SK-N-SH (cell line): ENCODE results near the gene SERPINI1. TPM values are rescaled to one million over a fixed set of nuclear protein-coding genes. Genes with fewer than 3 reads are reported as not detected.

Source experiments
- CTCF ChIA-PET: fragments of 300-600, 350-600 bp; formaldehyde crosslinking; extraction: SDS; loops from one replicate; lab custom pipeline; 2021; lab: Yijun Ruan, JAX
- POLR2A ChIA-PET: fragments of 350-600 bp; sonication (Branson Sonifier 250); formaldehyde crosslinking; extraction: SDS; loops from one replicate; lab custom pipeline; 2020; ENCODE audit warnings: antibody characterized with exemption, inconsistent platforms; lab: Yijun Ruan, JAX
- DNase-seq: peaks from one replicate; pipeline ENCODE4 v3.0.0; 2012
- H2AFZ ChIP-seq: fragments of 200-600 bp; sonication (generic); 2 replicates; pipeline ENCODE4 v1.8.1; 2016; ENCODE audit warnings: antibody characterized with exemption, mild to moderate bottlenecking, low read depth
- H3F3A ChIP-seq: fragments of 200-600 bp; sonication (generic); replicated peaks from 2 replicates; pipeline ENCODE3; 2016; ENCODE audit warnings: antibody characterized with exemption, mild to moderate bottlenecking; ENCODE audit not compliant: insufficient read depth
- H3K27ac ChIP-seq, 2 experiments: fragments of 200-500 bp in 1 of 2; fragments of 200-600 bp in 1 of 2; sonication (Bioruptor generic) in 1 of 2; sonication (generic), shearing (Covaris generic) in 1 of 2; 2 replicates each; pipeline versions ENCODE4 v1.5.1 to v1.6.1; 2014 to 2016; ENCODE audit warnings: low read depth in 2 of 2, inconsistent platforms in 1 of 2, low read length in 1 of 2, mild to moderate bottlenecking in 1 of 2, mixed read lengths in 1 of 2
- H3K27me3 ChIP-seq: fragments of 200-600 bp; sonication (generic), shearing (Covaris generic); 2 replicates; pipeline ENCODE4 v1.6.1; 2016; ENCODE audit warnings: mixed run types; ENCODE audit not compliant: insufficient read depth
- H3K36me3 ChIP-seq, 2 experiments: fragments of 200-500 bp in 1 of 2; fragments of 200-600 bp in 1 of 2; sonication (Bioruptor generic) in 1 of 2; sonication (generic) in 1 of 2; replicated peaks in 1 of 2; 2 replicates each; pipeline versions ENCODE3 to v1.5.1; 2014 to 2016; ENCODE audit warnings: low read length in 1 of 2, mild to moderate bottlenecking in 1 of 2; ENCODE audit not compliant: insufficient read depth in 2 of 2, control insufficient read depth in 1 of 2
- H3K4me1 ChIP-seq, 2 experiments: fragments of 200-500 bp in 1 of 2; fragments of 200-600 bp in 1 of 2; sonication (Bioruptor generic) in 1 of 2; sonication (generic), shearing (Covaris generic) in 1 of 2; 2 replicates each; pipeline versions ENCODE4 v1.5.1 to v1.6.1; 2014 to 2016; ENCODE audit warnings: low read depth in 1 of 2, low read length in 1 of 2, mixed run types in 1 of 2; ENCODE audit not compliant: insufficient read depth in 2 of 2, control insufficient read depth in 1 of 2
- H3K4me2 ChIP-seq: fragments of 200-600 bp; sonication (generic), shearing (Covaris generic); 2 replicates; pipeline ENCODE4 v1.6.1; 2017; ENCODE audit warnings: mixed run types
- H3K4me3 ChIP-seq, 2 experiments: fragments of 200-500 bp in 1 of 2; fragments of 200-600 bp in 1 of 2; sonication (Bioruptor generic) in 1 of 2; sonication (generic), shearing (Covaris generic) in 1 of 2; 2 replicates each; pipeline versions ENCODE4 v1.5.1 to v1.8.1; 2014 to 2016; ENCODE audit warnings: low read depth in 2 of 2, inconsistent platforms in 1 of 2, low read length in 1 of 2, mild to moderate bottlenecking in 1 of 2, mixed read lengths in 1 of 2, moderate library complexity in 1 of 2
- H3K79me2 ChIP-seq: fragments of 200-600 bp; sonication (generic); 2 replicates; pipeline ENCODE4 v1.8.1; 2017; ENCODE audit warnings: mild to moderate bottlenecking; ENCODE audit not compliant: insufficient read depth
- H3K9ac ChIP-seq: fragments of 200-600 bp; sonication (generic); 2 replicates; pipeline ENCODE4 v1.6.1; 2017; ENCODE audit warnings: mixed run types
- H3K9me2 ChIP-seq: fragments of 200-600 bp; sonication (generic); 2 replicates; pipeline ENCODE4 v1.6.1; 2017; ENCODE audit warnings: mixed run types
- H3K9me3 ChIP-seq: fragments of 200-600 bp; sonication (generic); 2 replicates; pipeline ENCODE4 v1.6.1; 2017; ENCODE audit warnings: mixed run types, mild to moderate bottlenecking, moderate library complexity
- H4K20me1 ChIP-seq: fragments of 200-600 bp; sonication (generic); 2 replicates; pipeline ENCODE4 v1.6.1; 2017; ENCODE audit warnings: mild to moderate bottlenecking, mixed run types; ENCODE audit not compliant: insufficient read depth
- CTCF ChIP-seq: fragments of 200-600 bp; sonication (generic); IDR thresholded peaks from 2 replicates; pipeline ENCODE4 v1.6.1; 2017; ENCODE audit warnings: antibody characterized with exemption, mild to moderate bottlenecking, moderate library complexity
- ELF1 ChIP-seq: IDR thresholded peaks from 2 replicates; pipeline ENCODE4 v1.4.0; 2012
- EP300 ChIP-seq, 2 experiments: IDR thresholded peaks; 2 replicates each; pipeline versions ENCODE4 v1.4.0 to v1.6.1; 2012; ENCODE audit warnings: borderline replicate concordance in 1 of 2, low read depth in 1 of 2, low read length in 1 of 2
- EZH2phosphoT487 ChIP-seq: fragments of 200-600 bp; sonication (generic); IDR thresholded peaks from 2 replicates; pipeline ENCODE4 v1.6.1; 2017; ENCODE audit warnings: low read depth, mixed run types, mild to moderate bottlenecking, antibody characterized with exemption, moderate library complexity, borderline replicate concordance
- FOSL2 ChIP-seq: IDR thresholded peaks from 2 replicates; pipeline ENCODE4 v1.4.0; 2012; ENCODE audit warnings: low read depth, mild to moderate bottlenecking, moderate library complexity, borderline replicate concordance
- FOXM1 ChIP-seq: IDR thresholded peaks from 2 replicates; pipeline ENCODE4 v1.4.0; 2012; ENCODE audit warnings: low read depth, mild to moderate bottlenecking
- GABPA ChIP-seq: IDR thresholded peaks from 2 replicates; pipeline ENCODE4 v1.4.0; 2012; ENCODE audit warnings: low read depth, mild to moderate bottlenecking
- IRF3 ChIP-seq: fragments of 150-350 bp; IDR thresholded peaks from 2 replicates; pipeline ENCODE4 v1.6.1; 2016; ENCODE audit warnings: mild to moderate bottlenecking, low read depth, low read length
- MEF2A ChIP-seq: IDR thresholded peaks from 2 replicates; pipeline ENCODE4 v1.4.0; 2012; ENCODE audit warnings: low read depth, borderline replicate concordance
- NFIC ChIP-seq: IDR thresholded peaks from 2 replicates; pipeline ENCODE4 v1.4.0; 2012; ENCODE audit warnings: borderline replicate concordance
- NRF1 ChIP-seq: IDR thresholded peaks from 2 replicates; pipeline ENCODE4 v1.6.1; 2012; ENCODE audit warnings: low read depth, mild to moderate bottlenecking, low read length
- PBX3 ChIP-seq: IDR thresholded peaks from 2 replicates; pipeline ENCODE4; 2012
- RAD21 ChIP-seq: IDR thresholded peaks from 2 replicates; pipeline ENCODE4 v1.6.1; 2012; ENCODE audit warnings: mild to moderate bottlenecking, low read length
- RXRA ChIP-seq: IDR thresholded peaks from 2 replicates; pipeline ENCODE4 v1.4.0; 2012; ENCODE audit warnings: low read depth, mild to moderate bottlenecking, borderline replicate concordance
- SMC3 ChIP-seq: IDR thresholded peaks from 2 replicates; pipeline ENCODE4 v1.6.1; 2012; ENCODE audit warnings: low read depth, low read length, improper control_type of control experiment
- TAF1 ChIP-seq: IDR thresholded peaks from 2 replicates; pipeline ENCODE4 v1.6.1; 2012; ENCODE audit warnings: low read depth, mild to moderate bottlenecking, low read length, moderate library complexity, borderline replicate concordance
- TEAD4 ChIP-seq: IDR thresholded peaks from 2 replicates; pipeline ENCODE4 v1.4.0; 2012; ENCODE audit warnings: mild to moderate bottlenecking, borderline replicate concordance; ENCODE audit not compliant: insufficient read depth
- WGBS: methylation state at CpG from one replicate; pipeline ENCODE4 v1.1.6; 2017; ENCODE audit warnings: low lambda C conversion rate; 5-methylcytosine and 5-hydroxymethylcytosine counted together
- polyA plus RNA-seq, 3 experiments: library from polyadenylated mRNA; depleted of rRNA; stranded (reverse); fragments of >200 nt; gene quantifications; 2 replicates each; pipeline ENCODE4 v1.2.3, GENCODE V29; 2012

Gene SERPINI1
- polyA plus RNA-seq, 1 of the 3 experiments (the other 2 are of a cell fraction), result 1.9 TPM

GRCh38 chr3:167852216-167852615 lies 116.7 kb downstream of the SERPINI1 start:
- WGBS, result 61% methylated on average over 2 of the region's 2 CpGs
- Histone ChIP-seq H3K9me3 (no peaks in the 10 kb centered on the region), H3K4me2 (no peak overlapping the region)

GRCh38 chr3:167854063-167854462 lies 118.5 kb downstream of the SERPINI1 start:
- Histone ChIP-seq H3K4me1 (no peaks in the 10 kb centered on the region), H3K4me3 (no peak overlapping the region), H2AFZ (no peak overlapping the region), H4K20me1 (no peaks in the 10 kb centered on the region), H3K9ac (no peak overlapping the region), H3K27me3 (no peaks in the 10 kb centered on the region), H3K27ac (no peak overlapping the region), H3K36me3 (no peaks in the 10 kb centered on the region), H3K79me2 (no peaks in the 10 kb centered on the region), H3F3A (no peaks in the 10 kb centered on the region), H3K9me2 (no peaks in the 10 kb centered on the region), H3K9me3 (no peaks in the 10 kb centered on the region), H3K4me2 (no peak overlapping the region)
- ChIA-PET POLR2A (no interaction called here), CTCF (interaction anchor here (0.9 to 2.5 kb wide), 5 partner anchors 12 to 474 kb away, joined by 3 to 11 read pairs (median 3); partner anchors contain the start of gene ZBBX)
- DNase-seq, result no peak
- WGBS, result 33% methylated on average over 1 of the region's 1 CpG
- no peak for TF ChIP-seq SMC3
- TF ChIP-seq CTCF, result no peak
- no peak for TF ChIP-seq GABPA
- TF ChIP-seq MEF2A, result no peak
- TF ChIP-seq FOSL2, result no peak
- no peak for TF ChIP-seq PBX3
- no peak for TF ChIP-seq EZH2phosphoT487
- TF ChIP-seq TEAD4, result no peak
- TF ChIP-seq RAD21, result no peak
- no peak for TF ChIP-seq ELF1
- TF ChIP-seq FOXM1, result no peak
- no peak for TF ChIP-seq NRF1
- no peak for TF ChIP-seq TAF1

More at GRCh38 chr3:167852216-167852615, 116.7 kb downstream of the SERPINI1 start:
- no peak for TF ChIP-seq CTCF
- no peak for TF ChIP-seq EZH2phosphoT487
- TF ChIP-seq RXRA, result no peak
- no peak for TF ChIP-seq IRF3
- TF ChIP-seq FOXM1, result no peak
- TF ChIP-seq EP300 (IDR thresholded peaks at IDR 0.05; ENCODE audit: borderline replicate concordance in 1 of 2, low read depth in 1 of 2, low read length in 1 of 2), result no peak
- no peak for TF ChIP-seq NFIC
- no peak for TF ChIP-seq MEF2A
- ChIA-PET POLR2A (no interaction called here), CTCF (no interaction called here)
- Histone ChIP-seq H4K20me1 (no peaks in the 10 kb centered on the region), H3K36me3 (no peaks in the 10 kb centered on the region), H3K9ac (no peak overlapping the region), H3F3A (no peaks in the 10 kb centered on the region), H3K79me2 (no peaks in the 10 kb centered on the region), H3K4me1 (no peaks in the 10 kb centered on the region), H3K9me2 (no peaks in the 10 kb centered on the region), H2AFZ (no peak overlapping the region), H3K27me3 (no peaks in the 10 kb centered on the region), H3K4me3 (no peak overlapping the region), H3K27ac (no peak overlapping the region)
- DNase-seq, result no peak
